ENCODE results near the gene PLD1. TPM values are rescaled to one million over a fixed set of nuclear protein-coding genes. Genes with fewer than 3 reads are reported as not detected.
"Not testable (repeated sequence)": the region's sequence is repeated elsewhere in the genome, so short reads cannot be mapped to it uniquely, and the experiment has no call there.

PLD1 gene
- 18.0 and 19.4 TPM in 2 replicates for total RNA-seq

- TF ChIP-seq CTCF (IDR thresholded peaks at IDR 0.05; ENCODE audit: insufficient read depth, low read depth, low read length) = no peak
Measured at GRCh38 chr3:171809861-171810628, at the start of gene PLD1. TSS of gene PLD1 (minus strand) at chr3:171810483. CDS start at chr3:171738051, 72,432 bp downstream.

GRCh38 chr3:171858770-171859169 lies 48.5 kb upstream of the PLD1 start:
- not testable (repeated sequence) for H3K4me3 ChIP-seq (ENCODE audit: low read depth, low read length); DNase-seq (ENCODE audit: low read depth)

More at GRCh38 chr3:171809861-171810628, at the start of gene PLD1:
- H3K4me3 ChIP-seq (ENCODE audit: low read depth, low read length) = peak within 1 kb of the TSS; percentile 84
- DNase-seq (ENCODE audit: low read depth) = peak; percentile 91

- TF ChIP-seq CTCF (IDR thresholded peaks at IDR 0.05; ENCODE audit: insufficient read depth, low read depth, low read length) = no peak
- DNase-seq (ENCODE audit: low read depth) = no peak
- H3K4me3 ChIP-seq (ENCODE audit: low read depth, low read length) = no peak overlapping the region
Measured at GRCh38 chr3:171854649-171855305, 44.5 kb upstream of the PLD1 start.

GRCh38 chr3:171851660-171852058 lies 41.4 kb upstream of the PLD1 start:
- no peak for TF ChIP-seq CTCF (IDR thresholded peaks at IDR 0.05; ENCODE audit: insufficient read depth, low read depth, low read length)
- DNase-seq (ENCODE audit: low read depth) = peak; percentile 74
- H3K4me3 ChIP-seq (ENCODE audit: low read depth, low read length) = no peak overlapping the region

- no peak for TF ChIP-seq CTCF (IDR thresholded peaks at IDR 0.05; ENCODE audit: insufficient read depth, low read depth, low read length)
- no peak for DNase-seq (ENCODE audit: low read depth)
- H3K4me3 ChIP-seq (ENCODE audit: low read depth, low read length) = no peak overlapping the region
Measured at GRCh38 chr3:171850960-171851659, 40.8 kb upstream of the PLD1 start.

GRCh38 chr3:171850320-171850959 lies 40.2 kb upstream of the PLD1 start:
- TF ChIP-seq CTCF (IDR thresholded peaks at IDR 0.05; ENCODE audit: insufficient read depth, low read depth, low read length) = no peak
- no peak overlapping the region for H3K4me3 ChIP-seq (ENCODE audit: low read depth, low read length)
- DNase-seq (ENCODE audit: low read depth) = no peak
